GM19452 (cell line): ENCODE measurements around the gene ITIH5.

Source experiments
- ATAC-seq: cut with Tn5 transposase; IDR thresholded peaks from one replicate; pipeline ENCODE4 v1.9.1; 2021; ENCODE audit not compliant: unreplicated experiment

Gene ITIH5

GRCh38 chr10:7525314-7526016 is 141.3 kb downstream of the ITIH5 start:
- no peak for ATAC-seq

GRCh38 chr10:7523656-7524055 is 143.1 kb downstream of the ITIH5 start:
- ATAC-seq: no peak

GRCh38 chr10:7520507-7521485 is 146.0 kb downstream of the ITIH5 start:
- ATAC-seq: peak; percentile 89

GRCh38 chr10:7519351-7519750 is 147.4 kb downstream of the ITIH5 start:
- ATAC-seq: no peak

GRCh38 chr10:7518693-7519092 is 148.1 kb downstream of the ITIH5 start:
- ATAC-seq: no peak

- ATAC-seq: no peak
Measured at GRCh38 chr10:7515439-7515838, 151.3 kb downstream of the ITIH5 start.

GRCh38 chr10:7513936-7514335 is 152.8 kb downstream of the ITIH5 start:
- no peak for ATAC-seq

GRCh38 chr10:7513455-7513854 is 153.3 kb downstream of the ITIH5 start:
- no peak for ATAC-seq

- ATAC-seq: no peak
Measured at GRCh38 chr10:7512487-7512886, 154.3 kb downstream of the ITIH5 start.

- no peak for ATAC-seq
Measured at GRCh38 chr10:7511612-7512011, 155.2 kb downstream of the ITIH5 start.
